Stimulated activated CD8-positive, alpha-beta memory T cell treated with anti-CD3 and anti-CD28 coated beads, Interleukin-12 subunit alpha, Interleukin-12 subunit beta, amount 100 ng/mL, for 1 hour (primary cell): ENCODE data around the gene UBXN7.
"Not testable (repeated sequence)": the region's sequence is repeated elsewhere in the genome, so short reads cannot be mapped to it uniquely, and the experiment has no call there.

Source experiments
- DNase-seq: peaks from one replicate; pipeline ENCODE4 v3.0.0-alpha.2; 2020; ENCODE audit warnings: low read depth

The UBXN7 gene

GRCh38 chr3:196316799-196317686 lies 115.2 kb downstream of the UBXN7 start:
- DNase-seq, result not testable (repeated sequence)

- DNase-seq, result no peak
Observed at GRCh38 chr3:196315821-196316220, 116.4 kb downstream of the UBXN7 start.

GRCh38 chr3:196314597-196314996 lies 117.6 kb downstream of the UBXN7 start:
- no peak for DNase-seq

GRCh38 chr3:196314086-196314485 lies 118.1 kb downstream of the UBXN7 start:
- DNase-seq, result not testable (repeated sequence)

- DNase-seq, result not testable (repeated sequence)
Observed at GRCh38 chr3:196302960-196303359, 129.3 kb downstream of the UBXN7 start.

- DNase-seq, result not testable (repeated sequence)
Observed at GRCh38 chr3:196302551-196302950, 129.7 kb downstream of the UBXN7 start.

- DNase-seq, result no peak
Observed at GRCh38 chr3:196298521-196298920, 133.7 kb downstream of the UBXN7 start.
